ENCODE results near the gene KSR1.

Gene KSR1

DNA sequence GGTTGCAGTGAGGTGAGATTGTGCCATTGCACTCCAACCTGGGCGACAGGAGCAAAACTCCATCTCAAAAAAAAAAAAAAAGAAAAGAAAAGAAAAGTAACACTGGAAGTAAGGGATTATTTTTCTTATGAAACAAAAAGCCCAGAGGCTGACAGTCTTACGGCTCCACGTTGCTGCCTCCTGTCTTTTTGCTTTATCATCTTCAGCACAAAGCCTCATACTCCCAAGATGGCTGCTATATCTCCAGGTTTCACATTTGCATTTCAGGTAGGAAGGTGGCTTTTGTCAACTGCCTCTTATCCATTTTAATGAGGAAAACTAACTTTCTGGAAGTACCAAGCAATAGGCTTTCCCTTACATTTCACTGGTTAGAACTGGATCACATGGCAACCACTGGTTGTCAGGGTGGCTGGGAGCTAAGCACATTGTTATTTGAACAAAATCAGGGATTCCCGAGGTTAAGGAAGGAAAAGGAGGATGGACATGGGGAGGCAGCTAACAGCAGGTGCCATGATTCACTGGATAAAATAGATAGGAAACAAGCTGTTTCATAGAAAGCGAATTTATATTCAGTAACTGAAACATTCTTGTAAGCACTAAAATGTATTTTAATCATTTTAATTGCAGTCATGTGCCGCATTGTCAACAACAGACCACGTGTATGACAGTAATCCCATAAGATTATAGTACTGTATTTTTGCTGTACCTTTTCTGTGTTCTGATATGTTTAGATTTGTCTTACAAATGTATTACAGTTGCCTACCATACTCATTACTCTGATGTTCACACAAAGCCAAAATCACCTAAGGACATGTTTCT, 58.6 kb downstream of the KSR1 start:
- H3K4me3 ChIP-seq (ENCODE audit: low read depth, low read length), result no peak overlapping the region
- no peaks in the 10 kb centered on the region for H3K27me3 ChIP-seq (replicated peaks)
- H3K36me3 ChIP-seq (replicated peaks), result no peaks in the 10 kb centered on the region
- no peak for TF ChIP-seq CTCF (IDR thresholded peaks at IDR 0.05; ENCODE audit: low read depth, low read length, missing control alignments)
- H3K27ac ChIP-seq, result no peak overlapping the region
- no peak for DNase-seq
- in situ Hi-C loops (cut with HindIII; ENCODE audit: low pct_ligation_motif_present, low sequenced_read_pairs), result no loop called here

GRCh38 chr17:27518048-27518447, 61.8 kb downstream of the KSR1 start:
- no peaks in the 10 kb centered on the region for H3K36me3 ChIP-seq (replicated peaks)
- in situ Hi-C loops (cut with HindIII; ENCODE audit: low pct_ligation_motif_present, low sequenced_read_pairs), result no loop called here
- H3K4me3 ChIP-seq (ENCODE audit: low read depth, low read length), result no peak overlapping the region
- no peak for DNase-seq
- H3K27me3 ChIP-seq (replicated peaks), result no peaks in the 10 kb centered on the region
- no peak overlapping the region for H3K27ac ChIP-seq
- TF ChIP-seq CTCF (IDR thresholded peaks at IDR 0.05; ENCODE audit: low read depth, low read length, missing control alignments), result no peak

GRCh38 chr17:27518545-27519521, 62.6 kb downstream of the KSR1 start:
- Histone ChIP-seq H3K36me3 (replicated peaks) (no peaks in the 10 kb centered on the region), H3K4me3 (ENCODE audit: low read depth, low read length) (no peak overlapping the region), H3K27me3 (replicated peaks) (no peaks in the 10 kb centered on the region), H3K27ac (no peak overlapping the region)
- DNase-seq, result no peak
- in situ Hi-C loops (cut with HindIII; ENCODE audit: low pct_ligation_motif_present, low sequenced_read_pairs), result no loop called here
- no peak for TF ChIP-seq CTCF (IDR thresholded peaks at IDR 0.05; ENCODE audit: low read depth, low read length, missing control alignments)

DNA sequence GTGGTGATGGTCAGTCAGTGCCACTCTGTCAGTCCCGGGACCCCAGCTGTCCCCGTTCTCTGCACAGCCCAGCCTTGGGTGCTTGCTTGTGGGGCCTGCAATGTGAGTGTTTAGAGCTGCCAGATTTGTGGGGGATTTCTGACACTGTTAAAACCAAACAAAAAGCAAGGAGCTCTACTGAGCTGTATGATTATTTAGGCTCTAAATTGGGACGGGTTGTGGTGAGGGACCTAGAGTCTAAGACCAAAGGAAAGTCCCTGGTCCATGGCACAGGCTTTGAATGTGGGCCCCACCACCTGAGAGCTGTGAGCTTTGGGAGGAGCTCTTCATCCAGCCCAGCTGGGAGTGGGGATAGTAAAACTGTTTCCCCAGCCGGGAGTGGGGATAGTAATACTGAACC, 63.3 kb downstream of the KSR1 start:
- Histone ChIP-seq H3K27ac (no peak overlapping the region), H3K4me3 (ENCODE audit: low read depth, low read length) (no peak overlapping the region), H3K27me3 (replicated peaks) (no peaks in the 10 kb centered on the region), H3K36me3 (replicated peaks) (no peaks in the 10 kb centered on the region)
- no peak for DNase-seq
- no peak for TF ChIP-seq CTCF (IDR thresholded peaks at IDR 0.05; ENCODE audit: low read depth, low read length, missing control alignments)
- in situ Hi-C loops (cut with HindIII; ENCODE audit: low pct_ligation_motif_present, low sequenced_read_pairs), result no loop called here

GRCh38 chr17:27520491-27521185, 64.4 kb downstream of the KSR1 start:
- in situ Hi-C loops (cut with HindIII; ENCODE audit: low pct_ligation_motif_present, low sequenced_read_pairs), result no loop called here
- no peak for TF ChIP-seq CTCF (IDR thresholded peaks at IDR 0.05; ENCODE audit: low read depth, low read length, missing control alignments)
- no peaks in the 10 kb centered on the region for H3K36me3 ChIP-seq (replicated peaks)
- H3K4me3 ChIP-seq (ENCODE audit: low read depth, low read length), result no peak overlapping the region
- H3K27ac ChIP-seq, result no peak overlapping the region
- H3K27me3 ChIP-seq (replicated peaks), result no peaks in the 10 kb centered on the region
- DNase-seq, result no peak
